ENCODE measurements around the gene KHK.

The KHK gene

GRCh38 chr2:27082773-27083409 lies 3.7 kb upstream of the KHK start:
- H3K4me3 ChIP-seq (ENCODE audit: low read depth, low read length), result no peak overlapping the region
- TF ChIP-seq CTCF (IDR thresholded peaks at IDR 0.05; ENCODE audit: borderline replicate concordance, insufficient read depth, low read depth, low read length), result no peak

DNA sequence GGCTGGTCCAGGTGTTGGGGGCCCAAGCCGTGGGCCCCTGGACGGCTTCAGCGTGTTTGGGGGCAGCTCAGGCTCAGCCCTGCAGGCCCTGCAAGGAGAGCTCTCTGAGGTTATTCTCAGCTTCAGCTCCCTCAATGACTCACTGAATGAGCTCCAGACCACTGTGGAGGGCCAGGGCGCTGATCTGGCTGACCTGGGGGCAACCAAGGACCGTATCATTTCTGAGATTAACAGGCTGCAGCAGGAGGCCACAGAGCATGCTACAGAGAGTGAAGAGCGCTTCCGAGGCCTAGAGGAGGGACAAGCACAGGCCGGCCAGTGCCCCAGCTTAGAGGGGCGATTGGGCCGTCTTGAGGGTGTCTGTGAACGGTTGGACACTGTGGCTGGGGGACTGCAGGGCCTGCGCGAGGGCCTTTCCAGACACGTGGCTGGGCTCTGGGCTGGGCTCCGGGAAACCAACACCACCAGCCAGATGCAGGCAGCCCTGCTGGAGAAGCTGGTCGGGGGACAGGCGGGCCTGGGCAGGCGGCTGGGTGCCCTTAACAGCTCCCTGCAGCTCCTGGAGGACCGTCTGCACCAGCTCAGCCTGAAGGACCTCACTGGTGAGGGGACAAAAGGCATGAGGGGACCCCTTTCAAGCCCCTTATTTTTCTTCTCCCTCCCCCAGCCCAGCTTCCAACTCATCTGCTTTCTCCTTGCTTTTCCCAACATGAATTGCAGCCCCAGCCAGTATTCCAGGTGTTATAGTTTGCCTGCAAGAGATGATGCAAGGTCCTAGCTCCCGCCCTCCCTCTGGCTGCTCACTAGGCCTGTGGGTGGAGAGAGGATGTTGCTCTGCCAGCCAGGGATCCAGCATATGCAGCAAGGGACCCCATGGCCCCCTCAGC lies 2.9 kb upstream of the KHK start:
- no peak for TF ChIP-seq CTCF (IDR thresholded peaks at IDR 0.05; ENCODE audit: borderline replicate concordance, insufficient read depth, low read depth, low read length)

DNA sequence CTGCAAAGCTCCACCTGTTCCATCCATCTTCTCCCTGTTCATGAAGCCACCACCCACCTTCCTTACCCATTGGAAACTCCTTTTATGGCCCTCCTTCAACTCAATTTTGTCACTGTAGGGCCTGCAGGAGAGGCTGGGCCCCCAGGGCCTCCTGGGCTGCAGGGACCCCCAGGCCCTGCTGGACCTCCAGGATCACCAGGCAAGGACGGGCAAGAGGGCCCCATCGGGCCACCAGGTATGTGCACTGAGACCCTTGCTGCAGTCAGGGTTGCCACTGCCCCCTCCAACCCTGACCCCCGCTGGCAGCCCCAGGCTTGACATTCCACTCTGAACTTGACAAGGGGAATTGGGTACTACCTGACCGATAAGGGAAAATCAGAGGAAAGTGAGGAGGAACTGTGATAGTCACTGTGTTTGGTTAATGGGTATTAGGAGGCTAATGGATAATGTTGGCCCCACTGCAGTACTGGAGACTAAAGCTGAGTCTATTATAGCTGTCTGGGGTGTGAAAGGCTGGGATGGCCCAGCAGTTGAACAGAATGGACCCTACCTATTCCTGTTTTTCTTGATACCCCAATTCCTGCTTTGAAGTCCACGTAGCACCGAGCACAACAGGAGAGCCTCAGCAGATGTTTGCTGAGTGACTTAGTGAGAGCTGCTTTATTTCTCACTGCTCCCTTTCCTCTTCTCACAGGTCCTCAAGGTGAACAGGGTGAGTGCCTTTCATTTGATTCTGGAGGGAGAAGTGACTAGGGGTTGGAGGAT lies 2.1 kb upstream of the KHK start:
- H3K4me3 ChIP-seq (ENCODE audit: low read depth, low read length), result no peak overlapping the region
- no peak for TF ChIP-seq CTCF (IDR thresholded peaks at IDR 0.05; ENCODE audit: borderline replicate concordance, insufficient read depth, low read depth, low read length)

More for the DNA sequence above, 2.9 kb upstream of the KHK start:
- H3K4me3 ChIP-seq (ENCODE audit: low read depth, low read length), result no peak overlapping the region

DNA sequence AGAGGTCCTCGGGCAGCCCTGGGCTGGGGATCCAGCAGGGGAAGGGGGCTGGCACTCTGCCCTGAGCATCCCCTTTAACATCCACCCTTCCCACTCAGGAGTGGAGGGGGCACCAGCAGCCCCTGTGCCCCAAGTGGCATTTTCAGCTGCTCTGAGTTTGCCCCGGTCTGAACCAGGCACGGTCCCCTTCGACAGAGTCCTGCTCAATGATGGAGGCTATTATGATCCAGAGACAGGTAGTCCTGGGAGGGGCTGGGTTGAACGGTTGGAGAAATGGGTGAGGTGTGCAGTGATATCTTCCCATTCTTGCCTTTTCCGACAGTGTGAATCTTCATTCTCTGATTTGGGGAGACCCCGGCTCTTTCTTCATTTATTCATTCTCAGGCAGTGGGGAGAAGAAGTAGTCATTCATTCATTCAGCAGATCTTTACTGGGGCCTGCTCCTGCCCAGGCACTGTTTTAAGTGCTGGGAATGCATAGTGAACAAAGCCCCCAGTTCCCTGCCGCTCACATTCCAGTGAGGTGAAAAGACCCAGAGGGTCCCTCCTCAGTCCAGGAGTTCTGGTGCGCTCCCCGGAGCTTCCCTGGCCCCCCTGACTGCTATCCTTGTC lies 1.4 kb upstream of the KHK start:
- no peak for TF ChIP-seq CTCF (IDR thresholded peaks at IDR 0.05; ENCODE audit: borderline replicate concordance, insufficient read depth, low read depth, low read length)
- H3K4me3 ChIP-seq (ENCODE audit: low read depth, low read length), result peak overlapping the region; percentile 43

- H3K4me3 ChIP-seq (ENCODE audit: low read depth, low read length), result peak overlapping the region; percentile 43
- 0 out of 2 replicates have a peak, but pooled peaks have one; percentile 19 for TF ChIP-seq CTCF (IDR thresholded peaks at IDR 0.05; ENCODE audit: borderline replicate concordance, insufficient read depth, low read depth, low read length)
Measured at GRCh38 chr2:27085673-27086089, 891 bp upstream of the KHK start.

- H3K4me3 ChIP-seq (ENCODE audit: low read depth, low read length), result peak overlapping the region; percentile 43
- peak; percentile 96 for TF ChIP-seq CTCF (IDR thresholded peaks at IDR 0.05; ENCODE audit: borderline replicate concordance, insufficient read depth, low read depth, low read length)
Measured at GRCh38 chr2:27086090-27086723, 365 bp upstream of the KHK start.
